GM12801 (cell line): ENCODE measurements around the gene SNAP23.

Source experiments
- CTCF ChIP-seq: IDR thresholded peaks from one replicate; pipeline ENCODE4 v1.5.1; 2011; ENCODE audit warnings: control low read depth; ENCODE audit not compliant: insufficient read length; ENCODE audit errors: extremely low read depth

The SNAP23 gene

GRCh38 chr15:42549032-42549491, 53.6 kb downstream of the SNAP23 start:
- no peak for TF ChIP-seq CTCF

- TF ChIP-seq CTCF, result no peak
Measured at GRCh38 chr15:42549741-42550392, 54.4 kb downstream of the SNAP23 start.

- TF ChIP-seq CTCF, result no peak
Measured at GRCh38 chr15:42553554-42553953, 58.1 kb downstream of the SNAP23 start.

GRCh38 chr15:42558739-42559138, 63.3 kb downstream of the SNAP23 start:
- no peak for TF ChIP-seq CTCF

GRCh38 chr15:42575188-42576039, 80.0 kb downstream of the SNAP23 start, which contains the start of gene STARD9:
TSS of gene STARD9 (plus strand) at chr15:42575606. CDS start at chr15:42575716, 110 bp downstream.
- TF ChIP-seq CTCF, result no peak

GRCh38 chr15:42576040-42576594, 80.7 kb downstream of the SNAP23 start:
- TF ChIP-seq CTCF, result no peak

GRCh38 chr15:42576776-42577175, 81.3 kb downstream of the SNAP23 start:
- no peak for TF ChIP-seq CTCF
